ENCODE results near the gene PHF23. TPM values are rescaled to one million over a fixed set of nuclear protein-coding genes. Genes with fewer than 3 reads are reported as not detected.
A peak's percentile ranks its signal among the peaks of the same experiment; 100 is the strongest.

PHF23 gene
- total RNA-seq, 1 donor from 2014 or later = 78.0 TPM

GRCh38 chr17:7216242-7217112, 22.8 kb downstream of the PHF23 start:
- Histone ChIP-seq H3K4me1 (ENCODE audit: insufficient read depth, low read length) (peaks cover 49% of the 10 kb centered on the region), H3K79me2 (ENCODE audit: insufficient read depth, low read length) (peaks cover 62% of the 10 kb centered on the region), H3K4me3 (ENCODE audit: insufficient read depth, low read depth, low read length) (peak overlapping the region; percentile 65), H3K9ac (ENCODE audit: low read length) (peak overlapping the region; percentile 79), H3K36me3 (ENCODE audit: insufficient read depth, low read length) (no peaks in the 10 kb centered on the region), H3K27ac (ENCODE audit: low read depth, low read length) (no peak overlapping the region), H3K27me3 (ENCODE audit: insufficient read depth, low read length) (no peaks in the 10 kb centered on the region), H4K20me1 (ENCODE audit: insufficient read depth, low read length) (peaks cover 57% of the 10 kb centered on the region), H3K9me3 (ENCODE audit: insufficient read depth, low read depth, low read length) (no peaks in the 10 kb centered on the region), H2AFZ (ENCODE audit: low read depth, low read length) (no peak overlapping the region), H3K4me2 (ENCODE audit: low read length) (peak overlapping the region; percentile 92)
- FAIRE-seq (no peak), DNase-seq (ENCODE audit: low read depth) (no peak)
- Mint-ChIP-seq H3K9me3 (ENCODE audit: unreplicated experiment) (no peaks in the 10 kb centered on the region), H3K27me3 (ENCODE audit: low read depth, unreplicated experiment) (no peaks in the 10 kb centered on the region), H3K4me1 (ENCODE audit: low read depth, unreplicated experiment) (peaks cover 33% of the 10 kb centered on the region), H3K27ac (ENCODE audit: unreplicated experiment) (peak overlapping the region; percentile 42), H3K4me3 (ENCODE audit: unreplicated experiment) (peak overlapping the region; percentile 82), H3K36me3 (ENCODE audit: low read depth, unreplicated experiment) (peaks cover 9% of the 10 kb centered on the region)
- TF ChIP-seq CTCF (IDR thresholded peaks at IDR 0.05; ENCODE audit: insufficient read depth, low read depth, low read length) = no peak

GRCh38 chr17:7215652-7216180, 23.5 kb downstream of the PHF23 start:
- TF ChIP-seq CTCF (IDR thresholded peaks at IDR 0.05; ENCODE audit: insufficient read depth, low read depth, low read length) (no peak), EZH2 (IDR thresholded peaks at IDR 0.05; ENCODE audit: insufficient read depth, low read length) (no peak)
- Mint-ChIP-seq H3K27ac (ENCODE audit: unreplicated experiment) (peak overlapping the region; percentile 42), H3K9me3 (ENCODE audit: unreplicated experiment) (no peaks in the 10 kb centered on the region), H3K27me3 (ENCODE audit: low read depth, unreplicated experiment) (no peaks in the 10 kb centered on the region), H3K36me3 (ENCODE audit: low read depth, unreplicated experiment) (peaks cover 7% of the 10 kb centered on the region), H3K4me3 (ENCODE audit: unreplicated experiment) (peak overlapping the region; percentile 84), H3K4me1 (ENCODE audit: low read depth, unreplicated experiment) (peaks cover 29% of the 10 kb centered on the region)
- Histone ChIP-seq H3K27ac (ENCODE audit: low read depth, low read length) (peak overlapping the region; percentile 73), H3K27me3 (ENCODE audit: insufficient read depth, low read length) (no peaks in the 10 kb centered on the region), H3K4me2 (ENCODE audit: low read length) (peak overlapping the region; percentile 92), H4K20me1 (ENCODE audit: insufficient read depth, low read length) (peaks cover 55% of the 10 kb centered on the region), H3K4me1 (ENCODE audit: insufficient read depth, low read length) (peaks cover 44% of the 10 kb centered on the region), H3K4me3 (ENCODE audit: insufficient read depth, low read depth, low read length) (peak overlapping the region; percentile 69), H3K9ac (ENCODE audit: low read length) (peak overlapping the region; percentile 79), H3K79me2 (ENCODE audit: insufficient read depth, low read length) (peaks cover 61% of the 10 kb centered on the region), H3K9me3 (ENCODE audit: insufficient read depth, low read depth, low read length) (no peaks in the 10 kb centered on the region), H2AFZ (ENCODE audit: low read depth, low read length) (no peak overlapping the region), H3K36me3 (ENCODE audit: insufficient read depth, low read length) (no peaks in the 10 kb centered on the region)
- FAIRE-seq (no peak), DNase-seq (ENCODE audit: low read depth) (no peak)
